ENCODE results near the gene KRTAP10-1.

The KRTAP10-1 gene

GRCh38 chr21:44499631-44500030, 40.4 kb downstream of the KRTAP10-1 start:
- no peak for DNase-seq

DNA sequence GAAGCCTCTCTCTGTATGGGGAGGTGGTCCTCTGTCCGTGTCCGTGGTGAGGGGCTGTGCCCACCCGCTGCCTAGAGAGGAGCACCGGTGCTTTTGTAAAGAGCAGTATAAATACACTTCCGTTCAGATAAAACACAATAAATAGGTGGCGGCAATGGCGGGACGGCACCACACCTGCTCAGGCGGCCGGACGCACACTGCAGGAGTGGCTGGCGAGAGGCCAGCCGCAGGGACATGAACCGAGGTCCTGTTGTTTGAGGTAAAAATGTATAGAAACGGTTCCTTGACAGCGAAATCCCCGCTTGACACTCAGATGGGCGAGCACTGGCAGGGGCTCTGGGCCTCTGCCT, 40.8 kb downstream of the KRTAP10-1 start:
- DNase-seq = no peak

- no peak for DNase-seq
These were observed 41.5 kb downstream of the KRTAP10-1 start for GRCh38 chr21:44498280-44499210.

DNA sequence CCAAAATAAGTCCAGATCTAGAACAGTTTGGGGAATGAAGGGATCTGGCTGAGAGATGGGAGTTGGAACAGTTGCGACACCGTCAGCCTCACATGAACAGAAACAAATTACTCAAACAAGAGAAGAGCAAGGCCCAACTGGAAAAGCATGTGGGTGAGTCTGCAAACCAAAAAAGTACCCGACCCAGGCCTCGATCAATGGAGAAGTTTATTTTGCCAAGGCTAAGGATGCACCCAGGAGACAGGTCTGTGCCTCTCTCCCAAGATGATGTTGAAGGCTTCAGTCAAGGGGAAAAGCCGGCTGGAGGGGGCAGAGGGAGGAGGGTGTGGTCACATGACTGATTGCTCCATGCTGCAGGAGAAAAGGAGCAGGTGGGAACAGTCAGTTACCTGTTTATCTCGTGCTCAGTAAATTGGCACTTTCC, 42.3 kb downstream of the KRTAP10-1 start:
- DNase-seq = no peak

GRCh38 chr21:44496564-44497550, 43.1 kb downstream of the KRTAP10-1 start:
- no peak for DNase-seq

- DNase-seq = no peak
These were observed 44.1 kb downstream of the KRTAP10-1 start for GRCh38 chr21:44495611-44496563.

DNA sequence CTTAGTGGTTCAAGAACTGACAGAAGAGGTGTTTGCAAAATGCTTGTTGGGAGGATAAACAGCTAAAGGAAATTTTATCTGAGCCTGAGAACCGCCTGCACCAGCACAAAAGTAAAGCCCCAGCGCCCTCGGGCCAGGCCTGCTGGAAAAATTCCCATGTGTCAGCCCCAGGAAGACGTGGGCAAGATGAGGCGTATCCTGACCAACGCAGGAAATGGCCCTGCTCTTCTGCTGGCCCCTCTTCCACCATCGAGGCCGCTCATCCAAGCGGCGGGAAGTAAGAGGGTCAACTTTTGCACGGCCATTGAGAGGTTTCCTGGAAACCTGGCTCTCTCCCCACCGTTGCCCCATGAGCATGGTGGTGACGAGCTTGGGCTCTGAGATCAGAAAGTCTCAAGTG, 45.0 kb downstream of the KRTAP10-1 start:
- DNase-seq = no peak

GRCh38 chr21:44494418-44494817, 45.6 kb downstream of the KRTAP10-1 start:
- DNase-seq = no peak

- DNase-seq = no peak
These were observed 47.2 kb downstream of the KRTAP10-1 start for GRCh38 chr21:44492567-44493385.

DNA sequence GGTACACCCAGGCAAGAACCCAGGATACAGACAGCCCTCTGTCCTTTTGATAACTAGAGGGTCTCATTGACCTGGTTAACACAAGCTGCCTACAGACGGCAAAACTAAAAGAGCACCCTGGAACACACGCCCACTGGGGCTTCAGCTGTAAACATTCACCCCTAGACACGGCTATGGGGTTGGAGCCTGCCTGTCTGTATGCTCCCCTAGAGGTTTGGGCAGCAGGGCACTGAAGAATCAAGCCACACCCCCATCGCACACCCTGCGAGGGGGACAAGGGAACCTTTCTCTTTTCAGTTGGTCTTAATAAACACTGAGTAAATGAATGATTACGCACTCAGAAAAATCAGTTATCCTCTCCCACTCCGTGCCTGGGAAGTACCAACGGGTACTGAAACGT, 49.2 kb downstream of the KRTAP10-1 start:
- no peak for DNase-seq

DNA sequence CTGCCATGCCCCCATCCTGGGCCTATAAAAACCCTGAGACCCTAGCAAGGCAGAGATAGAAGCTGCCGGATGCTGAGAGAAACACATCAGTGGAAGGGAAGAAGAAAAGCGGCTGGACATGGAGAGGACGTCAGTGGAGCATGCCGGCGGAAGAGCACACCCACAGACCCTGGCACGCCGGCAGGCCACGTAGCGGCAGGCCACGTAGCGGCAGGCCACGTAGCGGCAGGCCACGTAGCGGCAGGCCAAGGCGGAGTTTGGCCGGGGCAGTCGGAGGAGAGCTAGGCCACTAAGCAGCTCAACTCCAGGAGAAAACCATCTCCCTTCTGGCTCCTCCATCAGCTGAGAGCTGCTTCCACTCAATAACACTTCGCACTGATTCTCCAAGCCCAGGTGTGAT, 49.6 kb downstream of the KRTAP10-1 start:
- no peak for DNase-seq

DNA sequence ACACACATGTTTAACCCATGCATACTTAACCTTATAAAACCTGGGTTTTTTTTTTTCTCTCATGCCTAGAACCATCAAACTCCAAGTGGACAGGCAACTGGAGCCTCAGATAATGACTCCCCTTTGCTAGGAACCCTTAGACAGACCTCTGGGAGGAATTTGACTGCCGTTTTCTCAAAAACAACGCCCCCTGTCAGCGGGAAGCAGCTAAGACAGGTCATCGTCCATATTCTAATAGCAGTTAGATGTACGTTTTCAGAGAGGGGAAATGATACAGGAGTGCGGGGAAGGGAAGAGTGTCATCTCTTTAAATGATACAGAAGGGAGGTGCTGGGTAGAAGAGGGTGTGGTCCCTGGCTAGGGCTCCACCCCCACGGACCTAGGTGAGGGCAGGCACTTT, 50.0 kb downstream of the KRTAP10-1 start:
- no peak for DNase-seq
